Testis (tissue), 2 donors: ENCODE results near the gene BTLA.

Source experiments
- CTCF ChIP-seq, 3 experiments: fragments of 450-650 bp in 2 of 3; fragments of 200-600 bp in 1 of 3; sonication (generic) in 1 of 3; IDR thresholded peaks; one replicate each; pipeline ENCODE4 v1.5.1; 2016 to 2019; ENCODE audit warnings: antibody characterized with exemption in 3 of 3, mild to moderate bottlenecking in 2 of 3, moderate library complexity in 1 of 3
- POLR2A ChIP-seq: fragments of 450-650 bp; IDR thresholded peaks from one replicate; pipeline ENCODE4 v1.6.1; 2017; ENCODE audit warnings: antibody characterized with exemption, mild to moderate bottlenecking, moderate library complexity

- TF ChIP-seq CTCF (IDR thresholded peaks at IDR 0.05) (no peak), POLR2A (no peak)
Measured at GRCh38 chr3:112498914-112499711, at the start of gene BTLA.
